ENCODE results near the gene ARAP2.

Gene ARAP2

DNA sequence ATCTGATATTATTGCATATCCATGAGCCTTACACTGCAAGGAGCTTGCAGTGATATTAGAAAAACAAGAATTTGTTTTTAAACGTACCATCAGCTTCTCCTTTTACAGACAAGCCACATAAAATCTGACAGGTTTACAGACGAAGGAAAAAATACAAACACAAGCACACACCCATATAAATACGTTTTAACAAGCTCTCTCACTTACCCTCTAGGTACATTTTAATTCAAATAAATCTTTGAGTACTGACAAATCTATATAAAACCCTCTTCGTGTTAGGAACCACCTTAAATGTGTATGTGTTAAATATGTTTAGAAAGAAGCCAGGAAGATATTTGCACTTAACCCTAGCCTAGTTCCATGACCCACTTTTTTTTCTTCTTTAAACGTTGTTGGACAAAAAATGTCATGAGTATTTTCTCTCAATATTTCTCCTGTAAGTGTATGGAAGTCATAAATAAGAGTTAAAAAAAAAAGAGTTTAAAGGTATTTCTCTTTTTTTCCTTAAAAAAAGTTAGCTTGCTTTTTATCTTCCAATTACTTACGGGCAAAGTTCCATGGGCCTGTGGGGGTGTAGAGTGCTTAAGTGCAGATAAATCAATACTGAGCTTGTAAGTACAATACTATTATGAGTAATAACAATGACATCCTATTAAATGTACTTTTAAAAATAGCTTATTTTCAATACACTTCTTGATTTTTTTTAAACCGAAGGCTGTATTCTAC is 1.5 kb downstream of the ARAP2 start (continued):
- TF ChIP-seq, protein P1, sequence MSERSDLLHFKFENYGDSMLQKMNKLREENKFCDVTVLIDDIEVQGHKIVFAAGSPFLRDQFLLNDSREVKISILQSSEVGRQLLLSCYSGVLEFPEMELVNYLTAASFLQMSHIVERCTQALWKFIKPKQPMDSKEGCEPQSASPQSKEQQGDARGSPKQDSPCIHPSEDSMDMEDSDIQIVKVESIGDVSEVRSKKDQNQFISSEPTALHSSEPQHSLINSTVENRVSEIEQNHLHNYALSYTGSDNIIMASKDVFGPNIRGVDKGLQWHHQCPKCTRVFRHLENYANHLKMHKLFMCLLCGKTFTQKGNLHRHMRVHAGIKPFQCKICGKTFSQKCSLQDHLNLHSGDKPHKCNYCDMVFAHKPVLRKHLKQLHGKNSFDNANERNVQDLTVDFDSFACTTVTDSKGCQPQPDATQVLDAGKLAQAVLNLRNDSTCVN (tag by site-specific recombination; optimal IDR thresholded peaks at IDR 0.05) = no peak
- TF ChIP-seq ZNF140 (tag by site-specific recombination; IDR thresholded peaks at IDR 0.05) = no peak
- TF ChIP-seq, protein P2, sequence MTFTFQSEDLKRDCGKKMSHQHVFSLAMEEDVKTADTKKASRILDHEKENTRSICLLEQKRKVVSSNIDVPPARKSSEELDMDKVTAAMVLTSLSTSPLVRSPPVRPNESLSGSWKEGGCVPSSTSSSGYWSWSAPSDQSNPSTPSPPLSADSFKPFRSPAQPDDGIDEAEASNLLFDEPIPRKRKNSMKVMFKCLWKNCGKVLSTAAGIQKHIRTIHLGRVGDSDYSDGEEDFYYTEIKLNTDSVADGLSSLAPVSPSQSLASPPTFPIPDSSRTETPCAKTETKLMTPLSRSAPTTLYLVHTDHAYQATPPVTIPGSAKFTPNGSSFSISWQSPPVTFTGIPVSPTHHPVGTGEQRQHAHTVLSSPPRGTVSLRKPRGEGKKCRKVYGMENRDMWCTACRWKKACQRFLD (tag by site-specific recombination; IDR thresholded peaks at IDR 0.05) = no peak
- no peak for TF ChIP-seq ZNF16 (tag by site-specific recombination; IDR thresholded peaks at IDR 0.05; ENCODE audit: low read depth)
- no peak for TF ChIP-seq ZNF677 (tag by site-specific recombination; IDR thresholded peaks at IDR 0.05)
- TF ChIP-seq, protein P3, sequence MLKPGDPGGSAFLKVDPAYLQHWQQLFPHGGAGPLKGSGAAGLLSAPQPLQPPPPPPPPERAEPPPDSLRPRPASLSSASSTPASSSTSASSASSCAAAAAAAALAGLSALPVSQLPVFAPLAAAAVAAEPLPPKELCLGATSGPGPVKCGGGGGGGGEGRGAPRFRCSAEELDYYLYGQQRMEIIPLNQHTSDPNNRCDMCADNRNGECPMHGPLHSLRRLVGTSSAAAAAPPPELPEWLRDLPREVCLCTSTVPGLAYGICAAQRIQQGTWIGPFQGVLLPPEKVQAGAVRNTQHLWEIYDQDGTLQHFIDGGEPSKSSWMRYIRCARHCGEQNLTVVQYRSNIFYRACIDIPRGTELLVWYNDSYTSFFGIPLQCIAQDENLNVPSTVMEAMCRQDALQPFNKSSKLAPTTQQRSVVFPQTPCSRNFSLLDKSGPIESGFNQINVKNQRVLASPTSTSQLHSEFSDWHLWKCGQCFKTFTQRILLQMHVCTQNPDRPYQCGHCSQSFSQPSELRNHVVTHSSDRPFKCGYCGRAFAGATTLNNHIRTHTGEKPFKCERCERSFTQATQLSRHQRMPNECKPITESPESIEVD (tag by site-specific recombination; IDR thresholded peaks at IDR 0.05) = peak; percentile 98

DNA sequence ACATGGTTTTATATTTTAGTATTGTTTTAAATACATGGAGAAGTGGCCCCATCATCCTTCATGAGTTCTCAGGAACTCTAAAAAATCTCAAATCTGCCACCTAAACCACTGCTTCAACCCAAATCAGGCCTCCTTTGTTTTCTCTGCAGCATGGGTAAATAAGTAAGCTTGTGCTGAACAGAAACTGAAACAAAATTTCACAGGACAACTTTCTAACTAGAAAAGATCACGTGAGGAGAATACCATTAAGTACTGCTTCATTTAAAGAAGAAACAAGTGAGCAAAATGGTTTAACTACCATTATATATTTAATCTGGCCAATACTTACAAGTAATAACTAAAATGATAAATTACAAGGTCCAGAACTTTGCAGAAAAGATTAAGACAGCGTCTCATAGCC is 2.5 kb downstream of the ARAP2 start:
- Histone ChIP-seq H3K4me1 (ENCODE audit: control insufficient read depth, insufficient read depth, low read length) (peaks cover 7% of the 10 kb centered on the region; the same call in 1 of the 2 replicates), H3K27ac (ENCODE audit: extremely low read depth, low read depth, low read length) (no peak overlapping the region), H3K9me3 (ENCODE audit: control insufficient read depth, insufficient read depth, low read depth, low read length) (no peaks in the 10 kb centered on the region), H3K4me3 (ENCODE audit: low read depth, low read length) (no peak overlapping the region), H3K36me3 (ENCODE audit: control insufficient read depth in 2 of 2, insufficient read depth in 1 of 2, low read length in 2 of 2) (no peaks in the 10 kb centered on the region)
- CTCF ChIA-PET = interaction anchor here (0.7 kb wide), 1 partner anchor 497 kb away, joined by 3 read pairs; no protein-coding TSS in a partner anchor
- POLR2A ChIA-PET = no interaction called here
- TF ChIP-seq ZNF510 (tag by site-specific recombination; IDR thresholded peaks at IDR 0.05; ENCODE audit: insufficient replicate concordance) (no peak), ZNF121 (tag by site-specific recombination; IDR thresholded peaks at IDR 0.05) (no peak), YY1 (tag by site-specific recombination; IDR thresholded peaks at IDR 0.05) (no peak), ZNF155 (tag by site-specific recombination; IDR thresholded peaks at IDR 0.05) (no peak), ZNF529 (tag by site-specific recombination; IDR thresholded peaks at IDR 0.05; ENCODE audit: insufficient replicate concordance) (no peak), MZF1 (tag by site-specific recombination; IDR thresholded peaks at IDR 0.05; ENCODE audit: borderline replicate concordance) (no peak), ZNF221 (tag by site-specific recombination; IDR thresholded peaks at IDR 0.05; ENCODE audit: borderline replicate concordance) (no peak), ZNF404 (tag by site-specific recombination; IDR thresholded peaks at IDR 0.05) (no peak), ZNF660 (tag by site-specific recombination; IDR thresholded peaks at IDR 0.05) (no peak), ZNF792 (tag by site-specific recombination; IDR thresholded peaks at IDR 0.05) (no peak), ZNF626 (tag by site-specific recombination; IDR thresholded peaks at IDR 0.05) (no peak), ZNF10 (tag by site-specific recombination; IDR thresholded peaks at IDR 0.05) (no peak), GFI1B (tag by site-specific recombination; IDR thresholded peaks at IDR 0.05) (no peak), ZNF366 (tag by site-specific recombination; conservative IDR thresholded peaks at IDR 0.05) (no peak)
- TF ChIP-seq, protein P4, sequence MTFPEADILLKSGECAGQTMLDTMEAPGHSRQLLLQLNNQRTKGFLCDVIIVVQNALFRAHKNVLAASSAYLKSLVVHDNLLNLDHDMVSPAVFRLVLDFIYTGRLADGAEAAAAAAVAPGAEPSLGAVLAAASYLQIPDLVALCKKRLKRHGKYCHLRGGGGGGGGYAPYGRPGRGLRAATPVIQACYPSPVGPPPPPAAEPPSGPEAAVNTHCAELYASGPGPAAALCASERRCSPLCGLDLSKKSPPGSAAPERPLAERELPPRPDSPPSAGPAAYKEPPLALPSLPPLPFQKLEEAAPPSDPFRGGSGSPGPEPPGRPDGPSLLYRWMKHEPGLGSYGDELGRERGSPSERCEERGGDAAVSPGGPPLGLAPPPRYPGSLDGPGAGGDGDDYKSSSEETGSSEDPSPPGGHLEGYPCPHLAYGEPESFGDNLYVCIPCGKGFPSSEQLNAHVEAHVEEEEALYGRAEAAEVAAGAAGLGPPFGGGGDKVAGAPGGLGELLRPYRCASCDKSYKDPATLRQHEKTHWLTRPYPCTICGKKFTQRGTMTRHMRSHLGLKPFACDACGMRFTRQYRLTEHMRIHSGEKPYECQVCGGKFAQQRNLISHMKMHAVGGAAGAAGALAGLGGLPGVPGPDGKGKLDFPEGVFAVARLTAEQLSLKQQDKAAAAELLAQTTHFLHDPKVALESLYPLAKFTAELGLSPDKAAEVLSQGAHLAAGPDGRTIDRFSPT (tag by site-specific recombination; IDR thresholded peaks at IDR 0.05) = no peak
- TF ChIP-seq, protein P5, sequence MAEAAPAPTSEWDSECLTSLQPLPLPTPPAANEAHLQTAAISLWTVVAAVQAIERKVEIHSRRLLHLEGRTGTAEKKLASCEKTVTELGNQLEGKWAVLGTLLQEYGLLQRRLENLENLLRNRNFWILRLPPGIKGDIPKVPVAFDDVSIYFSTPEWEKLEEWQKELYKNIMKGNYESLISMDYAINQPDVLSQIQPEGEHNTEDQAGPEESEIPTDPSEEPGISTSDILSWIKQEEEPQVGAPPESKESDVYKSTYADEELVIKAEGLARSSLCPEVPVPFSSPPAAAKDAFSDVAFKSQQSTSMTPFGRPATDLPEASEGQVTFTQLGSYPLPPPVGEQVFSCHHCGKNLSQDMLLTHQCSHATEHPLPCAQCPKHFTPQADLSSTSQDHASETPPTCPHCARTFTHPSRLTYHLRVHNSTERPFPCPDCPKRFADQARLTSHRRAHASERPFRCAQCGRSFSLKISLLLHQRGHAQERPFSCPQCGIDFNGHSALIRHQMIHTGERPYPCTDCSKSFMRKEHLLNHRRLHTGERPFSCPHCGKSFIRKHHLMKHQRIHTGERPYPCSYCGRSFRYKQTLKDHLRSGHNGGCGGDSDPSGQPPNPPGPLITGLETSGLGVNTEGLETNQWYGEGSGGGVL (tag by site-specific recombination; IDR thresholded peaks at IDR 0.05) = no peak
- TF ChIP-seq, protein P6, sequence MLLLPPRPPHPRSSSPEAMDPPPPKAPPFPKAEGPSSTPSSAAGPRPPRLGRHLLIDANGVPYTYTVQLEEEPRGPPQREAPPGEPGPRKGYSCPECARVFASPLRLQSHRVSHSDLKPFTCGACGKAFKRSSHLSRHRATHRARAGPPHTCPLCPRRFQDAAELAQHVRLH (tag by site-specific recombination; IDR thresholded peaks at IDR 0.05) = no peak

Data from HEK293 (cell line).